ENCODE data around the gene LRIF1. TPM values are rescaled to one million over a fixed set of nuclear protein-coding genes. Genes with fewer than 3 reads are reported as not detected.

Gene LRIF1
- total RNA-seq, 2 donors from 2014 or later, result 12.8 to 38.3 TPM

DNA sequence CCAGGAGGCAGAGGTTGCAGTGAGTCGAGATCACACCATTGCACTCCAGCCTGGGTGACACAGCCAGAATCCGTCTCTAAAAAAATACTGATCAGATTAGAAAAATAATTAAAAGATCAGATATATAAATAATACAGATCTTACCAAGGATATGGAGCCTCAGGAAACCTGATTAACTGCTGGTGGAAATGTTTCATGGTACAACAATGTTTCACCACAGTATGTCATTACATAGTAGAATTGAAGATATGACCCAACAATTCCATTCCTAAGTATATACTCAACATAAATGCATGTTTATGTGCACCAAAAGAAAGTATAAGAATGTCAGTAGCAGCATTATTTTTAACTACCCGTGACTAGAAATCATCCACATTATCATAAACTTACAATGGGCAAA, 49.0 kb downstream of the LRIF1 start:
- H3K27me3 ChIP-seq (replicated peaks; ENCODE audit: insufficient read depth), result no peaks in the 10 kb centered on the region
- no peaks in the 10 kb centered on the region for H3K9me3 ChIP-seq
- H3K4me1 ChIP-seq (replicated peaks), result no peaks in the 10 kb centered on the region
- 89% methylated on average over 3 of the region's 3 CpGs for WGBS
- DNase-seq (ENCODE audit: low spot score), result no peak
- H3K27ac ChIP-seq, result no peak overlapping the region
- intact Hi-C loops (cut with DNase I), result no loop called here
- H3K4me3 ChIP-seq, result no peak overlapping the region
- H3K36me3 ChIP-seq, result no peaks in the 10 kb centered on the region
- TF ChIP-seq POLR2AphosphoS5 (IDR thresholded peaks at IDR 0.05), result no peak
- TF ChIP-seq POLR2A (IDR thresholded peaks at IDR 0.05), result no peak
- TF ChIP-seq, protein P1, sequence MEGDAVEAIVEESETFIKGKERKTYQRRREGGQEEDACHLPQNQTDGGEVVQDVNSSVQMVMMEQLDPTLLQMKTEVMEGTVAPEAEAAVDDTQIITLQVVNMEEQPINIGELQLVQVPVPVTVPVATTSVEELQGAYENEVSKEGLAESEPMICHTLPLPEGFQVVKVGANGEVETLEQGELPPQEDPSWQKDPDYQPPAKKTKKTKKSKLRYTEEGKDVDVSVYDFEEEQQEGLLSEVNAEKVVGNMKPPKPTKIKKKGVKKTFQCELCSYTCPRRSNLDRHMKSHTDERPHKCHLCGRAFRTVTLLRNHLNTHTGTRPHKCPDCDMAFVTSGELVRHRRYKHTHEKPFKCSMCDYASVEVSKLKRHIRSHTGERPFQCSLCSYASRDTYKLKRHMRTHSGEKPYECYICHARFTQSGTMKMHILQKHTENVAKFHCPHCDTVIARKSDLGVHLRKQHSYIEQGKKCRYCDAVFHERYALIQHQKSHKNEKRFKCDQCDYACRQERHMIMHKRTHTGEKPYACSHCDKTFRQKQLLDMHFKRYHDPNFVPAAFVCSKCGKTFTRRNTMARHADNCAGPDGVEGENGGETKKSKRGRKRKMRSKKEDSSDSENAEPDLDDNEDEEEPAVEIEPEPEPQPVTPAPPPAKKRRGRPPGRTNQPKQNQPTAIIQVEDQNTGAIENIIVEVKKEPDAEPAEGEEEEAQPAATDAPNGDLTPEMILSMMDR (IDR thresholded peaks at IDR 0.05), result no peak

DNA sequence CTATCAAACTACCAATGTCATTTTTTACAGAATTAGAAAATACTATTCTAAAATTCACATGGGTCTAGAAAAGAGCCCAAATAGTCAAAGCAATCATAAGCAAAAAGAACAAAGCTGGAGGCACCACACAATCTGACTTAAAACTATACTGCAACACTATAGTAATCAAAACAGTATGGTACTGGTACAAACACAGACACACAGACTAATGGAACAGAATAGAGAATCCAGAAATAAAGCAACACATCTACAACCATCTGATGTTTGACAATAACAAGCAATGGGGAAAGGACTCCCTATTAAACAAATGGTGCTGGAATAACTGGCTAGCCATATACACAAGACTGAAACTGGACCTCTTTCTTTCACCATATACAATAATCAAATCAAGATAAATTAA, 50.9 kb downstream of the LRIF1 start:
- H3K27me3 ChIP-seq (replicated peaks; ENCODE audit: insufficient read depth), result no peaks in the 10 kb centered on the region
- no peaks in the 10 kb centered on the region for H3K9me3 ChIP-seq
- no peak overlapping the region for H3K4me3 ChIP-seq
- intact Hi-C loops (cut with DNase I), result no loop called here
- no peaks in the 10 kb centered on the region for H3K4me1 ChIP-seq (replicated peaks)
- DNase-seq (ENCODE audit: low spot score), result no peak
- H3K36me3 ChIP-seq, result no peaks in the 10 kb centered on the region
- no peak overlapping the region for H3K27ac ChIP-seq
- TF ChIP-seq POLR2AphosphoS5 (IDR thresholded peaks at IDR 0.05) (no peak), POLR2A (IDR thresholded peaks at IDR 0.05) (no peak)
- TF ChIP-seq, protein P1 (IDR thresholded peaks at IDR 0.05), result no peak

DNA sequence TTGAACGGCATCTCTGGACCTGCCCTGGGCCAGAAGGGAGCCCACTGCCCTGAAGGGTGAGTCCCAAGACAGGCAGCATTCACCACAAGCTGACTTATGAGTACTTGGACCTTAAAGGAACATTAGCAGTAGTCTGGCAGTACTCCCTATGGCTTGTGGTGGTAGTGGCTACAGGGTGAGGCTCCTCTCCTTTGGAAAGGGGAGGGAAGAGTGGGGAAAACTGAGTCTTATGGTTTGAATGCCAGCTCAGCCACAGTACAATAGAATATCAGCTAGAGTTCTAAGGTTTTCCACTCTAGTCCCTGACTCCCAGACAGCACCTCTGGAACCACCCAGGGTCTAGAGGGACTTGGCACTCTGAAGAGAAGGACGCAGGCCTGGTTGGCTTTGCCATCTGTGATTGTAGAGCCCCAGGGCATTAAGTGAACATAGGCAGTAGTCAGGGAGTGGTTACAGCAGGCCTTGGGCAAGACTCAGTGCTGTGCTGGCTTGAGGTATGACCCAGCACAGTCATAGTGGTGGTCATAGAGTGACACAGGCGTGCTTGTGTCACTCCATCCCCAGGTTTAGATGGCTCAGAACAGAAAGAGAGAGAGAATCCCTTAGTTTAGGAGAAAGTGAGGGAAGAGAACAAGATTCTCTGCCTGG, 59.7 kb downstream of the LRIF1 start:
- WGBS, result 71% methylated on average over 3 of the region's 3 CpGs
- TF ChIP-seq POLR2A (IDR thresholded peaks at IDR 0.05) (no peak), POLR2AphosphoS5 (IDR thresholded peaks at IDR 0.05) (no peak)
- intact Hi-C loops (cut with DNase I), result no loop called here
- Histone ChIP-seq H3K27me3 (replicated peaks; ENCODE audit: insufficient read depth) (no peaks in the 10 kb centered on the region), H3K4me1 (replicated peaks) (no peaks in the 10 kb centered on the region), H3K9me3 (no peaks in the 10 kb centered on the region), H3K27ac (no peak overlapping the region), H3K4me3 (no peak overlapping the region), H3K36me3 (no peaks in the 10 kb centered on the region)
- no peak for DNase-seq (ENCODE audit: low spot score)

DNA sequence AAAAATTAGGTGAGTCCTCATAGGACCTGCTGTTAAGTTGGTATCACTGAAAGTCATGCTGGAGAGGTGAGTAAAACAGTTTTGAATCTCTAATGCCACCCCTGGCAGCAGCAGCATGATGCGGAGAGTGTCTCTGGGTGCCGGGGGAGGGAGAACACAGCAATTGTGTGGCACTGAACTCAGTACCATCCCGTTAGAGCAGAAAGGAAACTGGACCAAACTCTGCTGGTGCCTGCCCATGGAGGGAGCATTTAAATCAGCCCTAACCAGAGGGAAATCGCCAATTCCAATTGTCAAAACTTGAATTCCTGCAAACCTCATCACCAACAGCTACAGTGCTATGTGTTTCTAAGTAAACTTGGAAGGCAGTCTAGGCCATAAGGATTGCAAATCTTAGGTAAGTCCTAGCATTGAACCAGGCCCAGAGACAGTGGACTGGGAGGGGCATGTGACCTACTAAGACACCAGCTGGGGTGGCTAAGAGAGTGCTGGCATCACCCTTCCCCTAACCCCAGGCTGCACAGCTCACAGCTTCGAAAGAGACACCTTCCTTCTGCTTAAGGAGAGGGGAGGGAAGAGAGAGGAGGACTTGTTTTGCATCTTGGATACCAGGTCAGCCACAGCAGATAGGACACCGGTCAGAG, 60.8 kb downstream of the LRIF1 start:
- no peak for DNase-seq (ENCODE audit: low spot score)
- no peak overlapping the region for H3K4me3 ChIP-seq
- no peaks in the 10 kb centered on the region for H3K27me3 ChIP-seq (replicated peaks; ENCODE audit: insufficient read depth)
- intact Hi-C loops (cut with DNase I), result no loop called here
- H3K9me3 ChIP-seq, result no peaks in the 10 kb centered on the region
- 77% methylated on average over 6 of the region's 6 CpGs for whole genome bisulfite sequencing
- H3K4me1 ChIP-seq (replicated peaks), result no peaks in the 10 kb centered on the region
- no peak overlapping the region for H3K27ac ChIP-seq
- no peaks in the 10 kb centered on the region for H3K36me3 ChIP-seq
- TF ChIP-seq POLR2A (IDR thresholded peaks at IDR 0.05) (no peak), POLR2AphosphoS5 (IDR thresholded peaks at IDR 0.05) (no peak)
- TF ChIP-seq, protein P1 (IDR thresholded peaks at IDR 0.05), result no peak

DNA sequence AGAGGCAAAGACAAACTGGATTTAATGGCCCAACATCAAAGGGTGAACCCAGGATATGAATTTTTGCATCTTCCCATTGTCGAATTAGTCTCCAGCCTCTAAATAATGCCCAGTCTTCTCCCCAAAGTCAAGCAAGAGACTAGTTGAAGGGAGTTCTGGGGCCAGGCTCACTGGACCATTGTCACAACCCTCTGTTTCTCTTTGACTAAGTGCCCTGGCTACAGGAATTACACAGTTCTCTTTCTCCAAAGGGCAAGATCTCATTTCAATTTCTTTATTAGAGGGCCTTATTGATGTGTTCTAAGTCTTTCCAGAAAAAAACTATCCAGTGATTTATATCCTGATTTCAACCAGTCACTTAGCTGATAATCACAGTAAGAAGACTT, 64.3 kb downstream of the LRIF1 start:
- H3K9me3 ChIP-seq, result no peaks in the 10 kb centered on the region
- TF ChIP-seq, protein P1 (IDR thresholded peaks at IDR 0.05), result no peak
- TF ChIP-seq POLR2A (IDR thresholded peaks at IDR 0.05) (no peak), POLR2AphosphoS5 (IDR thresholded peaks at IDR 0.05) (no peak)
- H3K27ac ChIP-seq, result no peak overlapping the region
- no peaks in the 10 kb centered on the region for H3K27me3 ChIP-seq (replicated peaks; ENCODE audit: insufficient read depth)
- intact Hi-C loops (cut with DNase I), result no loop called here
- H3K36me3 ChIP-seq, result no peaks in the 10 kb centered on the region
- H3K4me1 ChIP-seq (replicated peaks), result no peaks in the 10 kb centered on the region
- 67% methylated on average over 1 of the region's 1 CpG for WGBS
- DNase-seq (ENCODE audit: low spot score), result no peak
- H3K4me3 ChIP-seq, result no peak overlapping the region
